GM20000 (cell line): ENCODE data around the gene HS6ST3.

Experiments used
- DNase-seq: peaks from one replicate; pipeline ENCODE4 v3.0.0; 2012; ENCODE audit warnings: low spot score
- CTCF ChIP-seq: IDR thresholded peaks from 2 replicates; pipeline ENCODE4 v1.5.1; 2012; ENCODE audit warnings: mild to moderate bottlenecking, control low read depth; ENCODE audit errors: extremely low read depth, missing control alignments

The HS6ST3 gene

GRCh38 chr13:96533408-96533807, 443.5 kb downstream of the HS6ST3 start:
- no peak for DNase-seq
- TF ChIP-seq CTCF = no peak

- no peak for TF ChIP-seq CTCF
- no peak for DNase-seq
Measured at GRCh38 chr13:96539791-96540190, 449.9 kb downstream of the HS6ST3 start.

GRCh38 chr13:96540670-96541069, 450.8 kb downstream of the HS6ST3 start:
- DNase-seq = no peak
- TF ChIP-seq CTCF = no peak

- DNase-seq = no peak
- TF ChIP-seq CTCF = no peak
Measured at GRCh38 chr13:96542986-96543385, 453.1 kb downstream of the HS6ST3 start.

GRCh38 chr13:96544957-96545356, 455.1 kb downstream of the HS6ST3 start:
- no peak for TF ChIP-seq CTCF
- no peak for DNase-seq

- no peak for TF ChIP-seq CTCF
- DNase-seq = no peak
Measured at GRCh38 chr13:96546463-96546862, 456.6 kb downstream of the HS6ST3 start.

GRCh38 chr13:96551546-96551945, 461.6 kb downstream of the HS6ST3 start:
- no peak for TF ChIP-seq CTCF

More at GRCh38 chr13:96551546-96551945, 461.6 kb downstream of the HS6ST3 start:
- DNase-seq = no peak
